ENCODE results near the gene MYO15A.

MYO15A gene

DNA sequence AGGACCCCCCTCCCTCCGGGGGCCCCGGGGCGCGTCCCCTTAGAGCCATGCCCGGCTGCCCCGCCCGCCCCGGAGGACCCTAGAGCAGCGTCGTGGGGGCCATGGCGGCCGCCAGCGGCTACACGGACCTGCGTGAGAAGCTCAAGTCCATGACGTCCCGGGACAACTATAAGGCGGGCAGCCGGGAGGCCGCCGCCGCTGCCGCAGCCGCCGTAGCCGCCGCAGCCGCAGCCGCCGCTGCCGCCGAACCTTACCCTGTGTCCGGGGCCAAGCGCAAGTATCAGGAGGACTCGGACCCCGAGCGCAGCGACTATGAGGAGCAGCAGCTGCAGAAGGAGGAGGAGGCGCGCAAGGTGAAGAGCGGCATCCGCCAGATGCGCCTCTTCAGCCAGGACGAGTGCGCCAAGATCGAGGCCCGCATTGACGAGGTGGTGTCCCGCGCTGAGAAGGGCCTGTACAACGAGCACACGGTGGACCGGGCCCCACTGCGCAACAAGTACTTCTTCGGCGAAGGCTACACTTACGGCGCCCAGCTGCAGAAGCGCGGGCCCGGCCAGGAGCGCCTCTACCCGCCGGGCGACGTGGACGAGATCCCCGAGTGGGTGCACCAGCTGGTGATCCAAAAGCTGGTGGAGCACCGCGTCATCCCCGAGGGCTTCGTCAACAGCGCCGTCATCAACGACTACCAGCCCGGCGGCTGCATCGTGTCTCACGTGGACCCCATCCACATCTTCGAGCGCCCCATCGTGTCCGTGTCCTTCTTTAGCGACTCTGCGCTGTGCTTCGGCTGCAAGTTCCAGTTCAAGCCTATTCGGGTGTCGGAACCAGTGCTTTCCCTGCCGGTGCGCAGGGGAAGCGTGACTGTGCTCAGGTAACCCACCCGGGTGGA is 75.8 kb downstream of the MYO15A start (continued):
- TF ChIP-seq ZNF677 (tag by site-specific recombination; IDR thresholded peaks at IDR 0.05) (no peak), ZNF211 (tag by site-specific recombination; IDR thresholded peaks at IDR 0.05; ENCODE audit: low read depth) (no peak), ZXDB (tag by site-specific recombination; IDR thresholded peaks at IDR 0.05) (no peak), ZNF335 (tag by site-specific recombination; conservative IDR thresholded peaks at IDR 0.05) (peak; percentile 74), ZNF544 (tag by site-specific recombination; IDR thresholded peaks at IDR 0.05) (no peak), ZNF157 (tag by site-specific recombination; IDR thresholded peaks at IDR 0.05) (no peak), ZEB2 (tag by site-specific recombination; IDR thresholded peaks at IDR 0.05) (peak; percentile 23), ZNF391 (tag by site-specific recombination; IDR thresholded peaks at IDR 0.05; ENCODE audit: borderline replicate concordance, low read depth) (no peak), SP2 (tag by site-specific recombination; IDR thresholded peaks at IDR 0.05) (no peak), ZNF423 (tag by site-specific recombination; IDR thresholded peaks at IDR 0.05) (no peak), ZNF600 (tag by site-specific recombination; IDR thresholded peaks at IDR 0.05) (peak; percentile 25; the same call in 1 of the 2 replicates), ZNF2 (tag by site-specific recombination; IDR thresholded peaks at IDR 0.05) (peak; percentile 43; the same call in 1 of the 2 replicates), KLF8 (tag by site-specific recombination; IDR thresholded peaks at IDR 0.05) (0 out of 2 replicates have a peak, but pooled peaks have one; percentile 19), ZNF768 (tag by site-specific recombination; IDR thresholded peaks at IDR 0.05) (no peak), EGR2 (tag by site-specific recombination; IDR thresholded peaks at IDR 0.05; ENCODE audit: low read depth) (no peak), ZNF324 (tag by site-specific recombination; IDR thresholded peaks at IDR 0.05) (no peak), ZNF501 (tag by site-specific recombination; IDR thresholded peaks at IDR 0.05) (peak; percentile 20; the same call in 1 of the 2 replicates), ZNF623 (tag by site-specific recombination; IDR thresholded peaks at IDR 0.05) (no peak), TRIM28 (IDR thresholded peaks at IDR 0.05; ENCODE audit: borderline replicate concordance, low read length) (no peak), ZFP37 (tag by site-specific recombination; IDR thresholded peaks at IDR 0.05) (peak; percentile 62), ZNF548 (tag by site-specific recombination; IDR thresholded peaks at IDR 0.05) (no peak), ZNF777 (tag by site-specific recombination; IDR thresholded peaks at IDR 0.05; ENCODE audit: borderline replicate concordance) (peak; percentile 51; the same call in 1 of the 2 replicates)
- TF ChIP-seq, protein P1, sequence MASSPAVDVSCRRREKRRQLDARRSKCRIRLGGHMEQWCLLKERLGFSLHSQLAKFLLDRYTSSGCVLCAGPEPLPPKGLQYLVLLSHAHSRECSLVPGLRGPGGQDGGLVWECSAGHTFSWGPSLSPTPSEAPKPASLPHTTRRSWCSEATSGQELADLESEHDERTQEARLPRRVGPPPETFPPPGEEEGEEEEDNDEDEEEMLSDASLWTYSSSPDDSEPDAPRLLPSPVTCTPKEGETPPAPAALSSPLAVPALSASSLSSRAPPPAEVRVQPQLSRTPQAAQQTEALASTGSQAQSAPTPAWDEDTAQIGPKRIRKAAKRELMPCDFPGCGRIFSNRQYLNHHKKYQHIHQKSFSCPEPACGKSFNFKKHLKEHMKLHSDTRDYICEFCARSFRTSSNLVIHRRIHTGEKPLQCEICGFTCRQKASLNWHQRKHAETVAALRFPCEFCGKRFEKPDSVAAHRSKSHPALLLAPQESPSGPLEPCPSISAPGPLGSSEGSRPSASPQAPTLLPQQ (tag by site-specific recombination; IDR thresholded peaks at IDR 0.05), result peak; percentile 90
- TF ChIP-seq, protein P2, sequence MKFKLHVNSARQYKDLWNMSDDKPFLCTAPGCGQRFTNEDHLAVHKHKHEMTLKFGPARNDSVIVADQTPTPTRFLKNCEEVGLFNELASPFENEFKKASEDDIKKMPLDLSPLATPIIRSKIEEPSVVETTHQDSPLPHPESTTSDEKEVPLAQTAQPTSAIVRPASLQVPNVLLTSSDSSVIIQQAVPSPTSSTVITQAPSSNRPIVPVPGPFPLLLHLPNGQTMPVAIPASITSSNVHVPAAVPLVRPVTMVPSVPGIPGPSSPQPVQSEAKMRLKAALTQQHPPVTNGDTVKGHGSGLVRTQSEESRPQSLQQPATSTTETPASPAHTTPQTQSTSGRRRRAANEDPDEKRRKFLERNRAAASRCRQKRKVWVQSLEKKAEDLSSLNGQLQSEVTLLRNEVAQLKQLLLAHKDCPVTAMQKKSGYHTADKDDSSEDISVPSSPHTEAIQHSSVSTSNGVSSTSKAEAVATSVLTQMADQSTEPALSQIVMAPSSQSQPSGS (tag by site-specific recombination; IDR thresholded peaks at IDR 0.05; ENCODE audit: low read depth), result no peak
- TF ChIP-seq, protein P3, sequence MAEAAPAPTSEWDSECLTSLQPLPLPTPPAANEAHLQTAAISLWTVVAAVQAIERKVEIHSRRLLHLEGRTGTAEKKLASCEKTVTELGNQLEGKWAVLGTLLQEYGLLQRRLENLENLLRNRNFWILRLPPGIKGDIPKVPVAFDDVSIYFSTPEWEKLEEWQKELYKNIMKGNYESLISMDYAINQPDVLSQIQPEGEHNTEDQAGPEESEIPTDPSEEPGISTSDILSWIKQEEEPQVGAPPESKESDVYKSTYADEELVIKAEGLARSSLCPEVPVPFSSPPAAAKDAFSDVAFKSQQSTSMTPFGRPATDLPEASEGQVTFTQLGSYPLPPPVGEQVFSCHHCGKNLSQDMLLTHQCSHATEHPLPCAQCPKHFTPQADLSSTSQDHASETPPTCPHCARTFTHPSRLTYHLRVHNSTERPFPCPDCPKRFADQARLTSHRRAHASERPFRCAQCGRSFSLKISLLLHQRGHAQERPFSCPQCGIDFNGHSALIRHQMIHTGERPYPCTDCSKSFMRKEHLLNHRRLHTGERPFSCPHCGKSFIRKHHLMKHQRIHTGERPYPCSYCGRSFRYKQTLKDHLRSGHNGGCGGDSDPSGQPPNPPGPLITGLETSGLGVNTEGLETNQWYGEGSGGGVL (tag by site-specific recombination; IDR thresholded peaks at IDR 0.05), result no peak
- TF ChIP-seq, protein P4, sequence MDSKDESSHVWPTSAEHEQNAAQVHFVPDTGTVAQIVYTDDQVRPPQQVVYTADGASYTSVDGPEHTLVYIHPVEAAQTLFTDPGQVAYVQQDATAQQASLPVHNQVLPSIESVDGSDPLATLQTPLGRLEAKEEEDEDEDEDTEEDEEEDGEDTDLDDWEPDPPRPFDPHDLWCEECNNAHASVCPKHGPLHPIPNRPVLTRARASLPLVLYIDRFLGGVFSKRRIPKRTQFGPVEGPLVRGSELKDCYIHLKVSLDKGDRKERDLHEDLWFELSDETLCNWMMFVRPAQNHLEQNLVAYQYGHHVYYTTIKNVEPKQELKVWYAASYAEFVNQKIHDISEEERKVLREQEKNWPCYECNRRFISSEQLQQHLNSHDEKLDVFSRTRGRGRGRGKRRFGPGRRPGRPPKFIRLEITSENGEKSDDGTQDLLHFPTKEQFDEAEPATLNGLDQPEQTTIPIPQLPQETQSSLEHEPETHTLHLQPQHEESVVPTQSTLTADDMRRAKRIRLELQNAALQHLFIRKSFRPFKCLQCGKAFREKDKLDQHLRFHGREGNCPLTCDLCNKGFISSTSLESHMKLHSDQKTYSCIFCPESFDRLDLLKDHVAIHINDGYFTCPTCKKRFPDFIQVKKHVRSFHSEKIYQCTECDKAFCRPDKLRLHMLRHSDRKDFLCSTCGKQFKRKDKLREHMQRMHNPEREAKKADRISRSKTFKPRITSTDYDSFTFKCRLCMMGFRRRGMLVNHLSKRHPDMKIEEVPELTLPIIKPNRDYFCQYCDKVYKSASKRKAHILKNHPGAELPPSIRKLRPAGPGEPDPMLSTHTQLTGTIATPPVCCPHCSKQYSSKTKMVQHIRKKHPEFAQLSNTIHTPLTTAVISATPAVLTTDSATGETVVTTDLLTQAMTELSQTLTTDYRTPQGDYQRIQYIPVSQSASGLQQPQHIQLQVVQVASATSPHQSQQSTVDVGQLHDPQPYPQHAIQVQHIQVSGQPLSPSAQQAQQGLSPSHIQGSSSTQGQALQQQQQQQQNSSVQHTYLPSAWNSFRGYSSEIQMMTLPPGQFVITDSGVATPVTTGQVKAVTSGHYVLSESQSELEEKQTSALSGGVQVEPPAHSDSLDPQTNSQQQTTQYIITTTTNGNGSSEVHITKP (tag by site-specific recombination; IDR thresholded peaks at IDR 0.05), result no peak
- TF ChIP-seq, protein P5, sequence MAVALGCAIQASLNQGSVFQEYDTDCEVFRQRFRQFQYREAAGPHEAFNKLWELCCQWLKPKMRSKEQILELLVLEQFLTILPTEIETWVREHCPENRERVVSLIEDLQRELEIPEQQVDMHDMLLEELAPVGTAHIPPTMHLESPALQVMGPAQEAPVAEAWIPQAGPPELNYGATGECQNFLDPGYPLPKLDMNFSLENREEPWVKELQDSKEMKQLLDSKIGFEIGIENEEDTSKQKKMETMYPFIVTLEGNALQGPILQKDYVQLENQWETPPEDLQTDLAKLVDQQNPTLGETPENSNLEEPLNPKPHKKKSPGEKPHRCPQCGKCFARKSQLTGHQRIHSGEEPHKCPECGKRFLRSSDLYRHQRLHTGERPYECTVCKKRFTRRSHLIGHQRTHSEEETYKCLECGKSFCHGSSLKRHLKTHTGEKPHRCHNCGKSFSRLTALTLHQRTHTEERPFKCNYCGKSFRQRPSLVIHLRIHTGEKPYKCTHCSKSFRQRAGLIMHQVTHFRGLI (tag by site-specific recombination; IDR thresholded peaks at IDR 0.05), result no peak
- TF ChIP-seq, protein P6, sequence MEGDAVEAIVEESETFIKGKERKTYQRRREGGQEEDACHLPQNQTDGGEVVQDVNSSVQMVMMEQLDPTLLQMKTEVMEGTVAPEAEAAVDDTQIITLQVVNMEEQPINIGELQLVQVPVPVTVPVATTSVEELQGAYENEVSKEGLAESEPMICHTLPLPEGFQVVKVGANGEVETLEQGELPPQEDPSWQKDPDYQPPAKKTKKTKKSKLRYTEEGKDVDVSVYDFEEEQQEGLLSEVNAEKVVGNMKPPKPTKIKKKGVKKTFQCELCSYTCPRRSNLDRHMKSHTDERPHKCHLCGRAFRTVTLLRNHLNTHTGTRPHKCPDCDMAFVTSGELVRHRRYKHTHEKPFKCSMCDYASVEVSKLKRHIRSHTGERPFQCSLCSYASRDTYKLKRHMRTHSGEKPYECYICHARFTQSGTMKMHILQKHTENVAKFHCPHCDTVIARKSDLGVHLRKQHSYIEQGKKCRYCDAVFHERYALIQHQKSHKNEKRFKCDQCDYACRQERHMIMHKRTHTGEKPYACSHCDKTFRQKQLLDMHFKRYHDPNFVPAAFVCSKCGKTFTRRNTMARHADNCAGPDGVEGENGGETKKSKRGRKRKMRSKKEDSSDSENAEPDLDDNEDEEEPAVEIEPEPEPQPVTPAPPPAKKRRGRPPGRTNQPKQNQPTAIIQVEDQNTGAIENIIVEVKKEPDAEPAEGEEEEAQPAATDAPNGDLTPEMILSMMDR (tag by site-specific recombination; IDR thresholded peaks at IDR 0.05), result peak; percentile 77

Measured in HEK293 (cell line).